ENCODE results near the gene SLC4A8. TPM values are rescaled to one million over a fixed set of nuclear protein-coding genes. Genes with fewer than 3 reads are reported as not detected.

The SLC4A8 gene
- total RNA-seq, 1 donor from 2014 or later, result 5.2 TPM

- TF ChIP-seq CTCF (IDR thresholded peaks at IDR 0.05), result no peak
- ChIA-PET POLR2A (no interaction called here), CTCF (interaction anchor here (1.4 kb wide), 1 partner anchor 100 kb away, joined by 3 read pairs; no protein-coding TSS in a partner anchor)
- no peaks in the 10 kb centered on the region for H3K36me3 Mint-ChIP-seq (ENCODE audit: low read depth)
- no peak for ATAC-seq (ENCODE audit: low read depth)
- H3K4me1 Mint-ChIP-seq, result no peaks in the 10 kb centered on the region
- H3K4me3 Mint-ChIP-seq, result no peak overlapping the region
- no peaks in the 10 kb centered on the region for H3K27me3 Mint-ChIP-seq
- intact Hi-C loops (cut with micrococcal nuclease), result no loop called here
- DNase-seq, result no peak
- H3K27ac Mint-ChIP-seq, result no peak overlapping the region
- no peaks in the 10 kb centered on the region for H3K9me3 Mint-ChIP-seq
Measured at GRCh38 chr12:51522696-51523095, 98.1 kb downstream of the SLC4A8 start.

GRCh38 chr12:51524386-51524901 is 99.8 kb downstream of the SLC4A8 start:
- DNase-seq, result no peak
- Mint-ChIP-seq H3K27me3 (peaks cover 6% of the 10 kb centered on the region), H3K9me3 (no peaks in the 10 kb centered on the region), H3K4me3 (no peak overlapping the region), H3K27ac (no peak overlapping the region), H3K4me1 (no peaks in the 10 kb centered on the region), H3K36me3 (ENCODE audit: low read depth) (no peaks in the 10 kb centered on the region)
- POLR2A ChIA-PET, result interaction anchor here (0.6 kb wide), 1 partner anchor 295 kb away, joined by 8 read pairs; no protein-coding TSS in a partner anchor
- TF ChIP-seq CTCF (IDR thresholded peaks at IDR 0.05), result no peak
- no peak for ATAC-seq (ENCODE audit: low read depth)
- intact Hi-C loops (cut with micrococcal nuclease), result no loop called here
- CTCF ChIA-PET, result interaction anchor here (1.4 kb wide), 1 partner anchor 102 kb away, joined by 3 read pairs; no protein-coding TSS in a partner anchor

GRCh38 chr12:51525518-51525917 is 100.9 kb downstream of the SLC4A8 start:
- CTCF ChIA-PET, result no interaction called here
- no peak for DNase-seq
- Mint-ChIP-seq H3K4me3 (no peak overlapping the region), H3K4me1 (no peaks in the 10 kb centered on the region), H3K36me3 (ENCODE audit: low read depth) (no peaks in the 10 kb centered on the region), H3K27ac (no peak overlapping the region), H3K27me3 (peaks cover 10% of the 10 kb centered on the region), H3K9me3 (no peaks in the 10 kb centered on the region)
- intact Hi-C loops (cut with micrococcal nuclease), result no loop called here
- TF ChIP-seq CTCF (IDR thresholded peaks at IDR 0.05), result no peak
- ATAC-seq (ENCODE audit: low read depth), result no peak
- POLR2A ChIA-PET, result no interaction called here

- POLR2A ChIA-PET, result no interaction called here
- TF ChIP-seq CTCF (IDR thresholded peaks at IDR 0.05), result no peak
- Mint-ChIP-seq H3K36me3 (ENCODE audit: low read depth) (no peaks in the 10 kb centered on the region), H3K27ac (no peak overlapping the region), H3K4me3 (no peak overlapping the region), H3K9me3 (no peaks in the 10 kb centered on the region), H3K27me3 (peaks cover 21% of the 10 kb centered on the region), H3K4me1 (peaks cover 11% of the 10 kb centered on the region)
- intact Hi-C loops (cut with micrococcal nuclease), result no loop called here
- no peak for ATAC-seq (ENCODE audit: low read depth)
- no peak for DNase-seq
- CTCF ChIA-PET, result interaction anchor here (0.8 to 1.7 kb wide), 2 partner anchors 101 to 107 kb away, joined by 3 to 5 read pairs; no protein-coding TSS in a partner anchor
Measured at GRCh38 chr12:51527966-51528365, 103.3 kb downstream of the SLC4A8 start.

GRCh38 chr12:51528852-51529650 is 104.4 kb downstream of the SLC4A8 start:
- Mint-ChIP-seq H3K36me3 (ENCODE audit: low read depth) (no peaks in the 10 kb centered on the region), H3K27ac (no peak overlapping the region), H3K4me3 (no peak overlapping the region), H3K4me1 (peaks cover 11% of the 10 kb centered on the region), H3K27me3 (peaks cover 21% of the 10 kb centered on the region), H3K9me3 (no peaks in the 10 kb centered on the region)
- no peak for ATAC-seq (ENCODE audit: low read depth)
- ChIA-PET POLR2A (no interaction called here), CTCF (interaction anchor here (0.8 to 1.7 kb wide), 2 partner anchors 102 to 108 kb away, joined by 3 to 5 read pairs; no protein-coding TSS in a partner anchor)
- no peak for TF ChIP-seq CTCF (IDR thresholded peaks at IDR 0.05)
- no peak for DNase-seq
- intact Hi-C loops (cut with micrococcal nuclease), result no loop called here

Data from activated B cell treated with CpG ODN at 0.5 μM for 24 hours (primary cell).